ENCODE measurements around the gene SOST. TPM values are rescaled to one million over a fixed set of nuclear protein-coding genes. Genes with fewer than 3 reads are reported as not detected.

SOST gene
- total RNA-seq, 1 experiment from 2014 or later = not detected

DNA sequence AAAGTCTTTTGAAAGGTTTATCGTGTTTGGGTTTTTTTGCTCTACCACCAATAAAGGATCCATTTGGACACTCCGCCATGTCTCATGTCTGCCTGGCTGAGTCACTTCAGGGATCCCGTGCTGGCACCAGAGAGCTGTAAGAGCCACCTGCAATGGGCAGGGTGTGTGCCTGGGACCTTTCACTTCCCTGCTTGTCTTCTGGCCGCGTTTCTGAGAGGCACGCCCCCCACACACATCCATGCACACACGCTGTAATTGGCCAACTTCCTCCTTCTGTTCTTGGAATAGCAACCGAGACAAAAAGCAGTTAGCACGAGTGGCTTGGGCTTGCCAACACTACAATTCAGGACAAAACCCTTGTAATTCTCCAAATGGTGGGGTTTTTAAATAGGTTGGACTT, 9.8 kb upstream of the SOST start:
- H2BK120ac ChIP-seq (ENCODE audit: low read depth, low read length, poor library complexity, severe bottlenecking) = no peak overlapping the region
- no peak overlapping the region for H2AFZ ChIP-seq (ENCODE audit: low read length)
- H4K91ac ChIP-seq (ENCODE audit: insufficient read length, low read depth, low read length) = no peak overlapping the region
- no peak overlapping the region for H2BK12ac ChIP-seq (ENCODE audit: insufficient read length, low read depth, low read length)
- H3K79me1 ChIP-seq (ENCODE audit: insufficient read depth, low read depth, low read length, poor library complexity, severe bottlenecking) = no peaks in the 10 kb centered on the region
- no peaks in the 10 kb centered on the region for H4K20me1 ChIP-seq (ENCODE audit: control insufficient read depth, insufficient read depth, insufficient read length)
- no peak overlapping the region for H3K4ac ChIP-seq (ENCODE audit: low read depth, low read length)
- no peaks in the 10 kb centered on the region for H3K27me3 Mint-ChIP-seq (ENCODE audit: low read depth)
- no peak overlapping the region for H2AK5ac ChIP-seq (ENCODE audit: insufficient read length, low read length)
- H3K4me3 Mint-ChIP-seq = no peak overlapping the region
- no peaks in the 10 kb centered on the region for H3K4me1 ChIP-seq (ENCODE audit: insufficient read depth, low read length)
- H3K23ac ChIP-seq (ENCODE audit: insufficient read length, low read depth, low read length) = no peak overlapping the region
- H3K56ac ChIP-seq (ENCODE audit: insufficient read length, low read depth, low read length) = no peak overlapping the region
- H3K23me2 ChIP-seq (ENCODE audit: insufficient read length, low read depth, low read length, poor library complexity, severe bottlenecking) = no peaks in the 10 kb centered on the region
- no peaks in the 10 kb centered on the region for H3K9me3 ChIP-seq (ENCODE audit: control insufficient read depth, low read depth, low read length)
- H3K4me1 Mint-ChIP-seq = peaks cover 3 to 4% of the 10 kb centered on the region in 2 experiments
- H3K14ac ChIP-seq (ENCODE audit: insufficient read depth, low read length) = no peak overlapping the region
- no peak overlapping the region for H4K5ac ChIP-seq (ENCODE audit: insufficient read length, low read depth, low read length)
- H3T11ph ChIP-seq (ENCODE audit: low read length) = no peak overlapping the region
- H2BK5ac ChIP-seq (ENCODE audit: insufficient read length, low read length) = no peak overlapping the region
- no peak overlapping the region for H3K27ac ChIP-seq (ENCODE audit: insufficient read length, low read depth, low read length)
- no peak overlapping the region for H3K4me2 ChIP-seq (ENCODE audit: insufficient read depth, insufficient read length, low read length)
- H3K79me2 ChIP-seq (ENCODE audit: insufficient read depth, low read length) = no peaks in the 10 kb centered on the region
- H3K9me3 Mint-ChIP-seq = no peaks in the 10 kb centered on the region
- H2BK15ac ChIP-seq (ENCODE audit: low read depth, low read length) = no peak overlapping the region
- H3K27me3 ChIP-seq (ENCODE audit: insufficient read depth, low read length) = no peaks in the 10 kb centered on the region
- TF ChIP-seq, protein P1, sequence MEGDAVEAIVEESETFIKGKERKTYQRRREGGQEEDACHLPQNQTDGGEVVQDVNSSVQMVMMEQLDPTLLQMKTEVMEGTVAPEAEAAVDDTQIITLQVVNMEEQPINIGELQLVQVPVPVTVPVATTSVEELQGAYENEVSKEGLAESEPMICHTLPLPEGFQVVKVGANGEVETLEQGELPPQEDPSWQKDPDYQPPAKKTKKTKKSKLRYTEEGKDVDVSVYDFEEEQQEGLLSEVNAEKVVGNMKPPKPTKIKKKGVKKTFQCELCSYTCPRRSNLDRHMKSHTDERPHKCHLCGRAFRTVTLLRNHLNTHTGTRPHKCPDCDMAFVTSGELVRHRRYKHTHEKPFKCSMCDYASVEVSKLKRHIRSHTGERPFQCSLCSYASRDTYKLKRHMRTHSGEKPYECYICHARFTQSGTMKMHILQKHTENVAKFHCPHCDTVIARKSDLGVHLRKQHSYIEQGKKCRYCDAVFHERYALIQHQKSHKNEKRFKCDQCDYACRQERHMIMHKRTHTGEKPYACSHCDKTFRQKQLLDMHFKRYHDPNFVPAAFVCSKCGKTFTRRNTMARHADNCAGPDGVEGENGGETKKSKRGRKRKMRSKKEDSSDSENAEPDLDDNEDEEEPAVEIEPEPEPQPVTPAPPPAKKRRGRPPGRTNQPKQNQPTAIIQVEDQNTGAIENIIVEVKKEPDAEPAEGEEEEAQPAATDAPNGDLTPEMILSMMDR (conservative IDR thresholded peaks at IDR 0.05) = no peak
- no CpG with 5 or more reads among the region's 9 CpGs for WGBS (ENCODE audit: extremely low coverage, insufficient read length, low lambda C conversion rate)
- H4K8ac ChIP-seq (replicated peaks; ENCODE audit: insufficient read length, low read depth, low read length) = no peak overlapping the region
- peaks cover 4 to 44% (median 39%) of the 10 kb centered on the region in 3 experiments for H3K36me3 Mint-ChIP-seq (ENCODE audit: insufficient read depth in 1 of 3, low read depth in 3 of 3)
- no peak overlapping the region for H2BK20ac ChIP-seq (ENCODE audit: low read depth, low read length, poor library complexity, severe bottlenecking)
- no peak overlapping the region for H3K18ac ChIP-seq (ENCODE audit: insufficient read length, low read depth, low read length)
- H3K9ac ChIP-seq (ENCODE audit: extremely low read depth, insufficient read length, low read length) = no peak overlapping the region
- H3K27ac Mint-ChIP-seq = no peak overlapping the region
- no peak for DNase-seq

Measured in H9 (cell line).